ENCODE data around the gene WNT3A.
A peak's percentile ranks its signal among the peaks of the same experiment; 100 is the strongest.

The WNT3A gene

GRCh38 chr1:228059634-228060457 is 53.0 kb downstream of the WNT3A start:
- TF ChIP-seq, protein P1, sequence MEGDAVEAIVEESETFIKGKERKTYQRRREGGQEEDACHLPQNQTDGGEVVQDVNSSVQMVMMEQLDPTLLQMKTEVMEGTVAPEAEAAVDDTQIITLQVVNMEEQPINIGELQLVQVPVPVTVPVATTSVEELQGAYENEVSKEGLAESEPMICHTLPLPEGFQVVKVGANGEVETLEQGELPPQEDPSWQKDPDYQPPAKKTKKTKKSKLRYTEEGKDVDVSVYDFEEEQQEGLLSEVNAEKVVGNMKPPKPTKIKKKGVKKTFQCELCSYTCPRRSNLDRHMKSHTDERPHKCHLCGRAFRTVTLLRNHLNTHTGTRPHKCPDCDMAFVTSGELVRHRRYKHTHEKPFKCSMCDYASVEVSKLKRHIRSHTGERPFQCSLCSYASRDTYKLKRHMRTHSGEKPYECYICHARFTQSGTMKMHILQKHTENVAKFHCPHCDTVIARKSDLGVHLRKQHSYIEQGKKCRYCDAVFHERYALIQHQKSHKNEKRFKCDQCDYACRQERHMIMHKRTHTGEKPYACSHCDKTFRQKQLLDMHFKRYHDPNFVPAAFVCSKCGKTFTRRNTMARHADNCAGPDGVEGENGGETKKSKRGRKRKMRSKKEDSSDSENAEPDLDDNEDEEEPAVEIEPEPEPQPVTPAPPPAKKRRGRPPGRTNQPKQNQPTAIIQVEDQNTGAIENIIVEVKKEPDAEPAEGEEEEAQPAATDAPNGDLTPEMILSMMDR (IDR thresholded peaks at IDR 0.05; ENCODE audit: extremely low read depth, insufficient read depth, missing control alignments) = no peak
- in situ Hi-C loops (cut with MboI; ENCODE audit: low pct_unique_long_range_greater_than_20kb, low sequenced_read_pairs, unreplicated experiment) = no loop called here
- peak; percentile 64 for DNase-seq (ENCODE audit: low spot score)

DNA sequence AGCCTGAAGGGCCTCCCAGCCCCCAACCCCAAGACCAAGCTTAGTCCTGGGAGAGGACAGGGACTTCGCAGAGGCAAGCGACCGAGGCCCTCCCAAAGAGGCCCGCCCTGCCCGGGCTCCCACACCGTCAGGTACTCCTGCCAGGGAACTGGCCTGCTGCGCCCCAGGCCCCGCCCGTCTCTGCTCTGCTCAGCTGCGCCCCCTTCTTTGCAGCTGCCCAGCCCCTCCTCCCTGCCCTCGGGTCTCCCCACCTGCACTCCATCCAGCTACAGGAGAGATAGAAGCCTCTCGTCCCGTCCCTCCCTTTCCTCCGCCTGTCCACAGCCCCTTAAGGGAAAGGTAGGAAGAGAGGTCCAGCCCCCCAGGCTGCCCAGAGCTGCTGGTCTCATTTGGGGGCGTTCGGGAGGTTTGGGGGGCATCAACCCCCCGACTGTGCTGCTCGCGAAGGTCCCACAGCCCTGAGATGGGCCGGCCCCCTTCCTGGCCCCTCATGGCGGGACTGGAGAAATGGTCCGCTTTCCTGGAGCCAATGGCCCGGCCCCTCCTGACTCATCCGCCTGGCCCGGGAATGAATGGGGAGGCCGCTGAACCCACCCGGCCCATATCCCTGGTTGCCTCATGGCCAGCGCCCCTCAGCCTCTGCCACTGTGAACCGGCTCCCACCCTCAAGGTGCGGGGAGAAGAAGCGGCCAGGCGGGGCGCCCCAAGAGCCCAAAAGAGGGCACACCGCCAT is 53.8 kb downstream of the WNT3A start:
- in situ Hi-C loops (cut with MboI; ENCODE audit: low pct_unique_long_range_greater_than_20kb, low sequenced_read_pairs, unreplicated experiment) = no loop called here
- TF ChIP-seq, protein P1 (IDR thresholded peaks at IDR 0.05; ENCODE audit: extremely low read depth, insufficient read depth, missing control alignments) = no peak
- DNase-seq (ENCODE audit: low spot score) = no peak

DNA sequence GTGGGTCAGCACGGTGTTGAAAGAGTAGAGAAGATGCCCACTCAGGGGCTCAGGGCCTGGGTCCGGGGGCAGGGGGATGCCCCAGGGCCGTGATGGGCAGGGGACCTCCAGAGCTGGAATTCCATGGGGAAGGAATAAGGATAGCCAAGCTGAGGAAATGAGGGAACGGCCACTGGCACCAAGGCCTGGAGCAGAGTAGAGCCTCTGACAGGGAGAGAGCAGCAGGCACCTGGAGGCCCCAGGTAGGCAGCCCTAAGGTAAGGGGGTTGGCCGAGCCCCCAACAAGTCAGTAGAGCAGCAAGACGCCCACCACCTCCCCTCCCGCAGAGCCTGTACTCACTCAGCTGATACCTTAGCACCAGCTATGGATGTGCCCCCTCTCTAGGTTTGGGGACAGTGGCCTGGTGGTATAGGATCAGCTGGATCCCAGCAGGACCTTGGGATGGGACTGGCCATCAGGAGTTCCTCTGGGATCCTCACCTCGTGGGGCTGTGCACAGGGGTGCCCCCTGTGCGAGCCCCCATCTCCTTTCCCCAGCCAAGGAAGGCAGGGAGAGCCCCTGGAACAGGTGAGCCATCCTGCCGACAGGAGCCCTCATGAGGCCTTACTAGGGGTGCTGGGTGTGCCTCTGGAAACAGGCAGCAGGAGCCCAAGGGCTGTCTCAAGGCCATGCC is 54.8 kb downstream of the WNT3A start:
- DNase-seq (ENCODE audit: low spot score) = no peak
- in situ Hi-C loops (cut with MboI; ENCODE audit: low pct_unique_long_range_greater_than_20kb, low sequenced_read_pairs, unreplicated experiment) = no loop called here
- TF ChIP-seq, protein P1 (IDR thresholded peaks at IDR 0.05; ENCODE audit: extremely low read depth, insufficient read depth, missing control alignments) = no peak

DNA sequence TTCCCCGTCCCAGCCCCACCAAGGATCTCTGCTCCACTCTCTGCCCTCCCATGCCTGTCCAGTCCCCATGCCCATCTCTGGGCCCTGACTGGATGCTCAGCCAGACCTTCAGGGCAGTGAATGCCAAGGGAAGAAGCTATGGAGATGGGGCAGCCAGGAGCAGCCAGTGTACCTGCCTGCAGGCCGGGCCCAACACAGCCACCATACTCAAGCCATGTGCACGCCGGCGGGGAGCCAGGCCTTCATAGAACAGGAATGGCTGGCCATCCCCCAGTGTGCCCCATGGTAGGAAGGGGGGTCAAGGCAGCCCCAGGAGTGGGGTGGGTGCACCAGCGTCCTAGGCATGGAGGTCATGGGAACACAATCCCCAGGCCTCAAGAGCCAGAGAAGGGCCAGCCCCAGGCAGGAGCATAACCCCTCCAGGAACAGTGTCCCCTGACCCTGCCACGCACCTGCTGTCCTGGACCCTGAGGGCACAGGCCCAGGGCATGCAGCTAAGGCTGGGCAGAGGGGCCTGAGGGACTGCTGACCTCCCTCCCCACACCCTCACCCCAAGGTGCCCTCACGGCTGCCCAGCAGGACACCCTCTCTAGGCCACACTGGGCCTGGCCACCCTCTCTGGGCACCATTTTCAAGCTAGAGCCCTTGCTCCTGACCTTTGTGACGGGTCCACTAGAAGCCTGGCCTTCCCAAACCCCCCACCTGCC is 55.4 kb downstream of the WNT3A start:
- TF ChIP-seq, protein P1 (IDR thresholded peaks at IDR 0.05; ENCODE audit: extremely low read depth, insufficient read depth, missing control alignments) = no peak
- in situ Hi-C loops (cut with MboI; ENCODE audit: low pct_unique_long_range_greater_than_20kb, low sequenced_read_pairs, unreplicated experiment) = no loop called here
- DNase-seq (ENCODE audit: low spot score) = no peak

DNA sequence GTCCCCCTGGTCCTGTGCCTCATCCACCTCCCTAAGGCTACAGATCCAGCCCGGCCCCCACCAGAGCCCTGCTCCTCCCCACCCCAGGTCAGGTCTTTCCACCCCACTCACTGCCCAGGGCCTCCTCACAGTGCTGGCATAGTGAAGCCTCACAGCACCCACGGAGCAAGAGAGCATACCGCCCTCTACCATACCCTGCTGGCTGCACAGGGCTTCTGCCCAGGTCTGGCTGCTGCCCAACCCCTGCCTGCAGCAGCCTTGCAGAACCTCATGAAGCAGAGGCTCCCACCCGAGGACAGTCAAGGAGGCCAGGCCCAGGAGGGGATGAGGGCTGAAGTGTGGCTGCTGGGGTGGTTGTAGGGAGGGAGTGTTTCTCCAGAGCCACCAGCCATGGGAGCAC is 56.0 kb downstream of the WNT3A start:
- TF ChIP-seq, protein P1 (IDR thresholded peaks at IDR 0.05; ENCODE audit: extremely low read depth, insufficient read depth, missing control alignments) = no peak
- DNase-seq (ENCODE audit: low spot score) = no peak
- in situ Hi-C loops (cut with MboI; ENCODE audit: low pct_unique_long_range_greater_than_20kb, low sequenced_read_pairs, unreplicated experiment) = no loop called here

Data from GM13977 (cell line).